ENCODE measurements around the gene CYB561D2. TPM values are rescaled to one million over a fixed set of nuclear protein-coding genes. Genes with fewer than 3 reads are reported as not detected.

Gene CYB561D2
- total and polyA plus RNA-seq, 9 of the 15 experiments (the other 6 are each of a cell fraction or from before 2014, with no cell fraction given), result 4.2 to 16.6 (median 9.4) TPM

DNA sequence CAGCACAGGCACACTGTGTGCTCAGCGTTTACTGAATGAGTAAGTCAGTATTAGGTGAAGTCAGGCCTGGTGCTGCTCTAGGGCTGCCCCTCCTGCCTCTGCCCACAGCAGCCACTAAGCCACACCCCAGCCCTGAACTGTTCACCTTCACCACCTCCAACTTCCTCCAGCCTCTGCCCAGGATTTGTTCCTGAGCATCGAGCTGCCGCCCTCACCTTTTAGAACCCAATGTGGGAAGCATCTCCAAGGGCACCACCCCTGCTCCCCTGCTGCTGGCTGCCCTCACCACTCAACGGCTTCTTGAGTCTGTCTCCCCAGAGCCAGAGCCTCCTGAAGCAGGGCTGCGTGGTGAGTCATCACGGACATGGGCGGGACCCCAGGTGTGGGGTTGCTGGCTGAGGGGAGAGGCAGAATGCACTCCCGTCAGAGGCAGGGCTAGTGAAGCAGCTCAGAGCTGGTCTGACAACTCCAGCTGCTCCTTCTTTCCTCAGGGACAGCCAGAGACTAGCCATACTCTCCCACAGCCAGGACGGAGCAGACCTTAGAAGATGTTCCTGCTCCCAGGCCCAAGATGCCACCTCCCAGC lies 33.9 kb upstream of the CYB561D2 start:
- H3K4me3 ChIP-seq, result no peak overlapping the region
- DNase-seq (ENCODE audit: extremely low read depth in 1 of 4, low spot score in 3 of 4), result peak; percentile 62 to 85 (median 66)
- intact Hi-C loops (cut with micrococcal nuclease) (no loop called here), in situ Hi-C loops (cut with MboI) (no loop called here)
- peak; percentile 75 for ATAC-seq
- ChIA-PET CTCF (ENCODE audit: low intra/inter-chr PET ratio) (no interaction called here), POLR2A (interaction anchor here (0.7 to 1.1 kb wide), 4 partner anchors 11 to 543 kb away, joined by 3 to 5 read pairs (median 4); partner anchors contain the start of gene TUSC2)
- H3K9me3 ChIP-seq (replicated peaks; ENCODE audit: control insufficient read depth, insufficient read depth, low read depth, low read length), result no peaks in the 10 kb centered on the region
- H3K79me2 ChIP-seq (ENCODE audit: control insufficient read depth, insufficient read depth, low read length), result peaks cover 22% of the 10 kb centered on the region
- H4K20me1 ChIP-seq (replicated peaks; ENCODE audit: control insufficient read depth, insufficient read depth, low read length), result no peaks in the 10 kb centered on the region
- H3K9ac ChIP-seq (ENCODE audit: insufficient read depth in 1 of 2, low read depth in 2 of 2, low read length in 2 of 2), result peak overlapping the region in 1 of 2 experiments; percentile 86; a peak in 2 of 4 replicates
- H3K4me2 ChIP-seq (ENCODE audit: insufficient read depth, low read length), result peak overlapping the region; percentile 65
- H3K27me3 ChIP-seq (ENCODE audit: control insufficient read depth in 2 of 2, insufficient read depth in 2 of 2, low read length in 2 of 2), result no peaks in the 10 kb centered on the region
- no peak overlapping the region for H2AFZ ChIP-seq (ENCODE audit: low read depth, low read length)
- no peaks in the 10 kb centered on the region for H3K9me1 ChIP-seq (ENCODE audit: control insufficient read depth, insufficient read depth, low read length)
- BruUV-seq (replicated peaks), result no TSS peak
- 4% methylated on average over 4 of the region's 9 CpGs for WGBS (ENCODE audit: insufficient coverage, low coverage, missing lambda C conversion rate)
- H3K4me1 ChIP-seq (replicated peaks in 1 of 2; ENCODE audit: control insufficient read depth in 2 of 2, insufficient read depth in 2 of 2, low read length in 2 of 2), result peaks cover 23 to 53% of the 10 kb centered on the region in 2 experiments
- peak overlapping the region; percentile 47; the same call in 2 of the 3 replicates for H3K27ac ChIP-seq (ENCODE audit: extremely low read depth, low read depth, low read length)
- H3K36me3 ChIP-seq (ENCODE audit: control insufficient read depth, insufficient read depth, low read length), result peaks cover 20% of the 10 kb centered on the region; the same call in 2 of the 3 replicates
- peak; percentile 89 for FAIRE-seq
- no peak for TF ChIP-seq TAF7 (tag; IDR thresholded peaks at IDR 0.05)
- TF ChIP-seq, protein P1, sequence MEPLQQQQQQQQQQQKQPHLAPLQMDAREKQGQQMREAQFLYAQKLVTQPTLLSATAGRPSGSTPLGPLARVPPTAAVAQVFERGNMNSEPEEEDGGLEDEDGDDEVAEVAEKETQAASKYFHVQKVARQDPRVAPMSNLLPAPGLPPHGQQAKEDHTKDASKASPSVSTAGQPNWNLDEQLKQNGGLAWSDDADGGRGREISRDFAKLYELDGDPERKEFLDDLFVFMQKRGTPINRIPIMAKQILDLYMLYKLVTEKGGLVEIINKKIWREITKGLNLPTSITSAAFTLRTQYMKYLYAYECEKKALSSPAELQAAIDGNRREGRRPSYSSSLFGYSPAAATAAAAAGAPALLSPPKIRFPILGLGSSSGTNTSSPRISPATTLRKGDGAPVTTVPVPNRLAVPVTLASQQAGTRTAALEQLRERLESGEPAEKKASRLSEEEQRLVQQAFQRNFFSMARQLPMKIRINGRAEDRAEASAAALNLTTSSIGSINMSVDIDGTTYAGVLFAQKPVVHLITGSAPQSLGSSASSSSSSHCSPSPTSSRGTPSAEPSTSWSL (CRISPR knock-in tag; IDR thresholded peaks at IDR 0.05; ENCODE audit: borderline replicate concordance), result no peak
- TF ChIP-seq MYNN (IDR thresholded peaks at IDR 0.05), result 0 out of 2 replicates have a peak, but pooled peaks have one; percentile 22
- no peak for TF ChIP-seq MYNN (CRISPR knock-in tag; IDR thresholded peaks at IDR 0.05)
- TF ChIP-seq TBP (optimal IDR thresholded peaks at IDR 0.05; ENCODE audit: low read depth, low read length), result peak; percentile 9
- no peak for TF ChIP-seq ZNF830 (CRISPR knock-in tag; IDR thresholded peaks at IDR 0.05)
- TF ChIP-seq CREM (IDR thresholded peaks at IDR 0.05; ENCODE audit: low read depth), result peak; percentile 44; the same call in 1 of the 2 replicates
- 0 out of 2 replicates have a peak, but pooled peaks have one; percentile 15 for TF ChIP-seq ATF7 (IDR thresholded peaks at IDR 0.05)
- 0 out of 2 replicates have a peak, but pooled peaks have one; percentile 39 for TF ChIP-seq SMARCE1 (IDR thresholded peaks at IDR 0.05)
- 0 out of 2 replicates have a peak, but pooled peaks have one; percentile 37 for TF ChIP-seq SP1 (CRISPR knock-in tag; IDR thresholded peaks at IDR 0.05)
- no peak for TF ChIP-seq ZC3H4 (CRISPR knock-in tag; IDR thresholded peaks at IDR 0.05; ENCODE audit: borderline replicate concordance)
- TF ChIP-seq ZBTB7A (IDR thresholded peaks at IDR 0.05; ENCODE audit: borderline replicate concordance, control insufficient read depth, low read depth, low read length), result peak; percentile 50; the same call in 1 of the 2 replicates
- 0 out of 2 replicates have a peak, but pooled peaks have one; percentile 31 for TF ChIP-seq POLR2G (IDR thresholded peaks at IDR 0.05; ENCODE audit: low read depth, low read length)
- no peak for TF ChIP-seq SMAD1 (IDR thresholded peaks at IDR 0.05; ENCODE audit: low read depth, low read length, partially characterized antibody)
- TF ChIP-seq, protein P2, sequence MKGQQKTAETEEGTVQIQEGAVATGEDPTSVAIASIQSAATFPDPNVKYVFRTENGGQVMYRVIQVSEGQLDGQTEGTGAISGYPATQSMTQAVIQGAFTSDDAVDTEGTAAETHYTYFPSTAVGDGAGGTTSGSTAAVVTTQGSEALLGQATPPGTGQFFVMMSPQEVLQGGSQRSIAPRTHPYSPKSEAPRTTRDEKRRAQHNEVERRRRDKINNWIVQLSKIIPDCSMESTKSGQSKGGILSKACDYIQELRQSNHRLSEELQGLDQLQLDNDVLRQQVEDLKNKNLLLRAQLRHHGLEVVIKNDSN (CRISPR knock-in tag; IDR thresholded peaks at IDR 0.05), result peak; percentile 17; the same call in 1 of the 2 replicates
- peak; percentile 48 to 64 for TF ChIP-seq NRF1 (conservative IDR thresholded peaks at IDR 0.05 in 1 of 2, IDR thresholded peaks at IDR 0.05 in 1 of 2)
- no peak for TF ChIP-seq KLF6 (CRISPR knock-in tag; IDR thresholded peaks at IDR 0.05; ENCODE audit: borderline replicate concordance)
- TF ChIP-seq CEBPG (CRISPR knock-in tag; IDR thresholded peaks at IDR 0.05), result 0 out of 2 replicates have a peak, but pooled peaks have one; percentile 8
- TF ChIP-seq CEBPG (tag; conservative IDR thresholded peaks at IDR 0.05 in 1 of 2, IDR thresholded peaks at IDR 0.05 in 1 of 2), result no peak
